Caco-2 (cell line): ENCODE data around the gene SLC2A9. TPM values are rescaled to one million over a fixed set of nuclear protein-coding genes. Genes with fewer than 3 reads are reported as not detected.

ENCODE experiments used
- BruUV-seq: library from RNA; stranded (reverse); fragments of 400-500 nt; replicated peaks from 2 replicates; lab custom pipeline; 2021; lab: Mats Ljungman, UMichigan
- CTCF ChIA-PET: fragments of 300-600 bp; sonication (Branson Sonifier 250); formaldehyde crosslinking; loops from one replicate; lab custom pipeline; 2022; ENCODE audit warnings: antibody characterized with exemption; lab: Charles Lee
- POLR2A ChIA-PET: fragments of 300-600 bp; sonication (Branson Sonifier 250); formaldehyde crosslinking; loops from one replicate; lab custom pipeline; 2022; ENCODE audit warnings: antibody characterized with exemption; lab: Charles Lee
- DNase-seq, 2 experiments: peaks; one replicate each; pipeline versions ENCODE4 v3.0.0 to v3.0.0-alpha.2; 2020 to 2022
- H3K27me3 ChIP-seq: replicated peaks from 2 replicates; pipeline ENCODE4 v1.6.0; 2011; ENCODE audit warnings: low read length; ENCODE audit not compliant: control insufficient read depth, insufficient read depth
- H3K36me3 ChIP-seq: 2 replicates; pipeline ENCODE4 v1.5.1; 2011; ENCODE audit warnings: low read length; ENCODE audit not compliant: control insufficient read depth, insufficient read depth
- H3K4me1 ChIP-seq: fragments of 250-450 bp; sonication (Bioruptor Pico); 2 replicates; pipeline ENCODE4 v1.5.1; 2020; ENCODE audit warnings: mild to moderate bottlenecking
- H3K4me3 ChIP-seq: 2 replicates; pipeline ENCODE4 v1.5.1; 2011; ENCODE audit warnings: low read depth, mild to moderate bottlenecking, control low read depth, low read length
- H3K9me3 ChIP-seq: fragments of 250-450 bp; sonication (Bioruptor Pico); 2 replicates; pipeline ENCODE4 v1.5.1; 2020; ENCODE audit warnings: mild to moderate bottlenecking, moderate library complexity
- H3K27ac Mint-ChIP-seq: one replicate; pipeline ENCODE4 v1.8.0; 2022; ENCODE audit warnings: mixed read lengths; ENCODE audit not compliant: unreplicated experiment
- H3K27me3 Mint-ChIP-seq: one replicate; pipeline ENCODE4 v1.8.0; 2022; ENCODE audit warnings: mixed read lengths; ENCODE audit not compliant: insufficient read depth, unreplicated experiment
- H3K36me3 Mint-ChIP-seq: one replicate; pipeline ENCODE4 v1.8.0; 2022; ENCODE audit warnings: mild to moderate bottlenecking, mixed read lengths; ENCODE audit not compliant: insufficient read depth, unreplicated experiment
- H3K4me1 Mint-ChIP-seq: one replicate; pipeline ENCODE4 v1.8.0; 2022; ENCODE audit warnings: low read depth, mixed read lengths; ENCODE audit not compliant: unreplicated experiment
- H3K4me3 Mint-ChIP-seq: one replicate; pipeline ENCODE4 v1.8.0; 2022; ENCODE audit warnings: mild to moderate bottlenecking, moderate library complexity, mixed read lengths; ENCODE audit not compliant: unreplicated experiment
- H3K9me3 Mint-ChIP-seq: one replicate; pipeline ENCODE4 v1.8.0; 2022; ENCODE audit warnings: mixed read lengths; ENCODE audit not compliant: unreplicated experiment
- CTCF ChIP-seq, 2 experiments: fragments of 200-600 bp in 1 of 2; IDR thresholded peaks; 1 replicate in 1 of 2; 2 replicates in 1 of 2; pipeline versions ENCODE4 v1.5.1 to v1.8.0; 2011 to 2022; ENCODE audit warnings: antibody characterized with exemption in 1 of 2, control low read depth in 1 of 2, inconsistent platforms in 1 of 2, low read depth in 1 of 2, low read length in 1 of 2, mild to moderate bottlenecking in 1 of 2, moderate library complexity in 1 of 2; ENCODE audit not compliant: insufficient read depth in 1 of 2, severe bottlenecking in 1 of 2, unreplicated experiment in 1 of 2
- intact Hi-C: fragments of 100-400 bp; cut with micrococcal nuclease; formaldehyde crosslinking; loops from one replicate; pipeline ENCODE4 v1.10.0; 2022; ENCODE audit not compliant: unreplicated experiment
- total RNA-seq: library from RNA; stranded (reverse); gene quantifications from 2 replicates; pipeline ENCODE4 v1.2.3, GENCODE V29; 2022

Gene SLC2A9
- total RNA-seq, 1 experiment from 2014 or later: 21.0 TPM

- intact Hi-C loops: loop anchor here (5.0 kb wide), 1 partner anchor 144 kb away; no protein-coding TSS in a partner anchor
- BruUV-seq: no TSS peak
- no peaks in the 10 kb centered on the region for H3K4me1 ChIP-seq
- no peaks in the 10 kb centered on the region for H3K4me1 Mint-ChIP-seq
- H3K36me3 Mint-ChIP-seq: no peaks in the 10 kb centered on the region
- H3K36me3 ChIP-seq: no peaks in the 10 kb centered on the region
- H3K4me3 ChIP-seq: no peak overlapping the region
- H3K9me3 ChIP-seq: no peaks in the 10 kb centered on the region
- CTCF ChIA-PET: no interaction called here
- no peak overlapping the region for H3K4me3 Mint-ChIP-seq
- no peaks in the 10 kb centered on the region for H3K9me3 Mint-ChIP-seq
- no peaks in the 10 kb centered on the region for H3K27me3 ChIP-seq
- TF ChIP-seq CTCF (IDR thresholded peaks at IDR 0.05; ENCODE audit: insufficient read depth in 1 of 2, low read depth in 1 of 2, low read length in 1 of 2, severe bottlenecking in 1 of 2, unreplicated experiment in 1 of 2): no peak
- POLR2A ChIA-PET: no interaction called here
- no peaks in the 10 kb centered on the region for H3K27me3 Mint-ChIP-seq
- H3K27ac Mint-ChIP-seq: no peak overlapping the region
- DNase-seq: no peak
These were observed 102.8 kb downstream of the SLC2A9 start for GRCh38 chr4:9918484-9918883.

- Mint-ChIP-seq H3K36me3 (no peaks in the 10 kb centered on the region), H3K27me3 (no peaks in the 10 kb centered on the region), H3K9me3 (no peaks in the 10 kb centered on the region), H3K27ac (no peak overlapping the region), H3K4me1 (no peaks in the 10 kb centered on the region), H3K4me3 (no peak overlapping the region)
- no TSS peak for BruUV-seq
- TF ChIP-seq CTCF (IDR thresholded peaks at IDR 0.05; ENCODE audit: insufficient read depth in 1 of 2, low read depth in 1 of 2, low read length in 1 of 2, severe bottlenecking in 1 of 2, unreplicated experiment in 1 of 2): no peak
- CTCF ChIA-PET: no interaction called here
- H3K4me3 ChIP-seq: no peak overlapping the region
- H3K4me1 ChIP-seq: no peaks in the 10 kb centered on the region
- intact Hi-C loops: loop anchor here (5.0 kb wide), 1 partner anchor 145 kb away; no protein-coding TSS in a partner anchor
- no peak for DNase-seq
- H3K9me3 ChIP-seq: no peaks in the 10 kb centered on the region
- no peaks in the 10 kb centered on the region for H3K27me3 ChIP-seq
- POLR2A ChIA-PET: no interaction called here
- H3K36me3 ChIP-seq: no peaks in the 10 kb centered on the region
These were observed 104.4 kb downstream of the SLC2A9 start for GRCh38 chr4:9916937-9917336.

GRCh38 chr4:9916346-9916745 lies 105.0 kb downstream of the SLC2A9 start:
- no peaks in the 10 kb centered on the region for H3K9me3 ChIP-seq
- H3K4me3 ChIP-seq: no peak overlapping the region
- Mint-ChIP-seq H3K4me3 (no peak overlapping the region), H3K27me3 (no peaks in the 10 kb centered on the region), H3K4me1 (no peaks in the 10 kb centered on the region), H3K27ac (no peak overlapping the region), H3K9me3 (no peaks in the 10 kb centered on the region), H3K36me3 (no peaks in the 10 kb centered on the region)
- intact Hi-C loops: loop anchor here (5.0 kb wide), 1 partner anchor 146 kb away; no protein-coding TSS in a partner anchor
- no peaks in the 10 kb centered on the region for H3K4me1 ChIP-seq
- no peak for DNase-seq
- no TSS peak for BruUV-seq
- TF ChIP-seq CTCF (IDR thresholded peaks at IDR 0.05; ENCODE audit: insufficient read depth in 1 of 2, low read depth in 1 of 2, low read length in 1 of 2, severe bottlenecking in 1 of 2, unreplicated experiment in 1 of 2): no peak
- H3K36me3 ChIP-seq: no peaks in the 10 kb centered on the region
- POLR2A ChIA-PET: no interaction called here
- no peaks in the 10 kb centered on the region for H3K27me3 ChIP-seq
- CTCF ChIA-PET: no interaction called here
